Measurements from ENCODE around the gene WNT7A.
"Not testable (repeated sequence)": the region's sequence is repeated elsewhere in the genome, so short reads cannot be mapped to it uniquely, and the experiment has no call there.

Gene WNT7A

GRCh38 chr3:13865106-13865505 is 14.8 kb downstream of the WNT7A start:
- no peak for DNase-seq (ENCODE audit: low read depth)

- no peak for DNase-seq (ENCODE audit: low read depth)
These were observed 15.8 kb downstream of the WNT7A start for GRCh38 chr3:13863965-13864595.

- DNase-seq (ENCODE audit: low read depth) = no peak
These were observed 16.4 kb downstream of the WNT7A start for GRCh38 chr3:13863382-13863952.

- DNase-seq (ENCODE audit: low read depth) = no peak
These were observed 18.4 kb downstream of the WNT7A start for GRCh38 chr3:13861461-13861860.

- no peak for DNase-seq (ENCODE audit: low read depth)
These were observed 19.9 kb downstream of the WNT7A start for GRCh38 chr3:13860001-13860400.

GRCh38 chr3:13858768-13859520 is 20.9 kb downstream of the WNT7A start:
- DNase-seq (ENCODE audit: low read depth) = no peak

GRCh38 chr3:13857702-13858380 is 22.0 kb downstream of the WNT7A start:
- no peak for DNase-seq (ENCODE audit: low read depth)

- not testable (repeated sequence) for DNase-seq (ENCODE audit: low read depth)
These were observed 23.2 kb downstream of the WNT7A start for GRCh38 chr3:13856628-13857027.

- DNase-seq (ENCODE audit: low read depth) = no peak
These were observed 23.9 kb downstream of the WNT7A start for GRCh38 chr3:13856006-13856405.

- DNase-seq (ENCODE audit: low read depth) = no peak
These were observed 25.4 kb downstream of the WNT7A start for GRCh38 chr3:13854492-13854891.

- no peak for DNase-seq (ENCODE audit: low read depth)
These were observed 25.9 kb downstream of the WNT7A start for GRCh38 chr3:13853978-13854296.

- DNase-seq (ENCODE audit: low read depth) = no peak
These were observed 26.5 kb downstream of the WNT7A start for GRCh38 chr3:13853256-13853977.

GRCh38 chr3:13852638-13853009 is 27.2 kb downstream of the WNT7A start:
- no peak for DNase-seq (ENCODE audit: low read depth)

GRCh38 chr3:13851997-13852637 is 27.8 kb downstream of the WNT7A start:
- DNase-seq (ENCODE audit: low read depth) = no peak

GRCh38 chr3:13851091-13851849 is 28.6 kb downstream of the WNT7A start:
- no peak for DNase-seq (ENCODE audit: low read depth)

- no peak for DNase-seq (ENCODE audit: low read depth)
These were observed 29.5 kb downstream of the WNT7A start for GRCh38 chr3:13850161-13850945.

- no peak for DNase-seq (ENCODE audit: low read depth)
These were observed 30.9 kb downstream of the WNT7A start for GRCh38 chr3:13849018-13849417.

GRCh38 chr3:13846716-13847570 is 32.9 kb downstream of the WNT7A start:
- no peak for DNase-seq (ENCODE audit: low read depth)

- DNase-seq (ENCODE audit: low read depth) = no peak
These were observed 33.6 kb downstream of the WNT7A start for GRCh38 chr3:13846238-13846637.
